GM12878 (cell line): ENCODE results near the gene MAN1B1. TPM values are rescaled to one million over a fixed set of nuclear protein-coding genes. Genes with fewer than 3 reads are reported as not detected.

ENCODE experiments used
- ATAC-seq: fragments of 200-7000 bp; cut with Tn5 transposase; 3 replicates; pipeline ENCODE4 v1.9.1; 2020; ENCODE audit warnings: mild to moderate bottlenecking, moderate library complexity
- BruUV-seq: library from RNA; stranded (reverse); fragments of 400-500 nt; replicated peaks from 2 replicates; lab custom pipeline; 2021; lab: Mats Ljungman, UMichigan
- CTCF ChIA-PET: fragments of 300-600 bp; sonication (Branson Sonifier 250); formaldehyde crosslinking; extraction: SDS; loops from one replicate; lab custom pipeline; 2021; ENCODE audit warnings: inconsistent platforms; lab: Yijun Ruan, JAX
- POLR2A ChIA-PET: fragments of 350-600 bp; formaldehyde crosslinking; extraction: SDS; loops from one replicate; lab custom pipeline; 2021; ENCODE audit warnings: inconsistent platforms; lab: Charles Lee
- RAD21 ChIA-PET: fragments of 300-600 bp; sonication (Branson Sonifier 250); formaldehyde crosslinking; loops from one replicate; lab custom pipeline; 2023; ENCODE audit warnings: antibody characterized with exemption; ENCODE audit not compliant: unreplicated experiment; lab: Charles Lee
- SMC1A ChIA-PET: fragments of 300-600 bp; sonication (Branson Sonifier 250); formaldehyde crosslinking; loops from one replicate; lab custom pipeline; 2023; ENCODE audit not compliant: unreplicated experiment, uncharacterized antibody; lab: Charles Lee
- DNase-seq: peaks from one replicate; pipeline ENCODE4 v3.0.0-alpha.2; 2011; ENCODE audit warnings: low read depth, low spot score
- FAIRE-seq: peaks from 3 replicates; lab custom pipeline; 2011; peaks lifted over from hg19 to GRCh38; lab: Jason Lieb, UNC
- H2AFZ ChIP-seq: 2 replicates; pipeline ENCODE4 v1.6.0; 2011; ENCODE audit warnings: low read depth, low read length, control low read depth; ENCODE audit not compliant: control insufficient read depth
- H3K27ac ChIP-seq: 2 replicates; pipeline ENCODE4 v1.5.1; 2011; ENCODE audit warnings: control low read depth; ENCODE audit not compliant: control insufficient read depth, insufficient read depth
- H3K27me3 ChIP-seq, 2 experiments: replicated peaks in 1 of 2; 2 replicates each; pipeline versions ENCODE4 v1.6.0 to v1.6.1; 2011; ENCODE audit warnings: low read length in 1 of 2; ENCODE audit not compliant: control insufficient read depth in 2 of 2, insufficient read depth in 2 of 2
- H3K36me3 ChIP-seq, 2 experiments: 2 replicates each; pipeline ENCODE4 v1.5.1; 2011; ENCODE audit warnings: low read length in 1 of 2; ENCODE audit not compliant: control insufficient read depth in 2 of 2, insufficient read depth in 2 of 2
- H3K4me1 ChIP-seq: 2 replicates; pipeline ENCODE4 v1.6.1; 2011; ENCODE audit warnings: mild to moderate bottlenecking, low read length, moderate library complexity, mixed read lengths; ENCODE audit not compliant: control insufficient read depth, insufficient read depth
- H3K4me2 ChIP-seq: 2 replicates; pipeline ENCODE4 v1.6.0; 2011; ENCODE audit warnings: control low read depth; ENCODE audit not compliant: control insufficient read depth, insufficient read depth
- H3K4me3 ChIP-seq: fragments of 200-600 bp; sonication (generic); 2 replicates; pipeline ENCODE4 v1.5.1; 2016
- H3K79me2 ChIP-seq: 2 replicates; pipeline ENCODE4 v1.6.0; 2011; ENCODE audit warnings: low read length; ENCODE audit not compliant: control insufficient read depth, insufficient read depth
- H3K9ac ChIP-seq: 2 replicates; pipeline ENCODE4 v1.8.0; 2011; ENCODE audit warnings: low read length, control low read depth, mixed read lengths; ENCODE audit not compliant: control insufficient read depth, insufficient read depth
- H3K9me3 ChIP-seq: replicated peaks from 3 replicates; pipeline ENCODE4 v1.5.1; 2011; ENCODE audit warnings: mild to moderate bottlenecking, low read length; ENCODE audit not compliant: control insufficient read depth, insufficient read depth
- H4K20me1 ChIP-seq: 2 replicates; pipeline ENCODE4 v1.6.0; 2011; ENCODE audit not compliant: control insufficient read depth, insufficient read depth
- EED ChIP-seq: sonication (generic); IDR thresholded peaks from 2 replicates; pipeline ENCODE4 v1.6.1; 2016; ENCODE audit warnings: antibody characterized with exemption, low read depth
- ELK1 ChIP-seq: IDR thresholded peaks from 2 replicates; pipeline ENCODE4 v1.6.1; 2012; ENCODE audit warnings: low read depth, low read length, improper control_type of control experiment
- EZH2 ChIP-seq: IDR thresholded peaks from 2 replicates; pipeline ENCODE4 v1.6.1; 2012; ENCODE audit warnings: low read depth, mild to moderate bottlenecking, control low read depth, inconsistent platforms, low read length, borderline replicate concordance; ENCODE audit not compliant: control insufficient read depth
- GABPA ChIP-seq: IDR thresholded peaks from 2 replicates; pipeline ENCODE4 v1.6.1; 2014; ENCODE audit warnings: antibody characterized with exemption, low read depth, mild to moderate bottlenecking, inconsistent platforms
- HSF1 ChIP-seq: fragments of 150-350 bp; IDR thresholded peaks from 2 replicates; pipeline ENCODE4 v1.6.1; 2014; ENCODE audit warnings: mild to moderate bottlenecking, low read depth, low read length
- LARP7 ChIP-seq: fragments of 450-650 bp; IDR thresholded peaks from 2 replicates; pipeline ENCODE4 v1.6.1; 2017; ENCODE audit warnings: mild to moderate bottlenecking
- REST ChIP-seq: IDR thresholded peaks from 2 replicates; pipeline ENCODE4 v1.6.1; 2012; ENCODE audit warnings: mild to moderate bottlenecking, low read depth, low read length
- STAT1 ChIP-seq: fragments of 450-650 bp; conservative IDR thresholded peaks from 2 replicates; pipeline ENCODE4 v1.6.1; 2014; ENCODE audit warnings: antibody characterized with exemption, mild to moderate bottlenecking
- WGBS: methylation state at CpG from one replicate; pipeline ENCODE4 v1.1.6; 2016; ENCODE audit warnings: low lambda C conversion rate; ENCODE audit not compliant: insufficient replicate concordance, insufficient coverage; ENCODE audit errors: missing lambda C conversion rate; 5-methylcytosine and 5-hydroxymethylcytosine counted together
- in situ Hi-C: fragments of 300-500 bp; cut with MboI; formaldehyde crosslinking; loops from 9 replicates; pipeline ENCODE4 v1.14.3; 2018; ENCODE audit warnings: mixed read lengths
- intact Hi-C: fragments of 100-400 bp; cut with micrococcal nuclease; formaldehyde crosslinking; loops from one replicate; pipeline ENCODE4 v1.14.2; 2022; ENCODE audit not compliant: unreplicated experiment
- polyA plus RNA-seq, 11 experiments: library from polyadenylated mRNA; depleted of rRNA in 4 of 11; unstranded in 6 of 11; stranded (reverse) in 5 of 11; fragments of >200 nt; fragmentation: Nextera tagmentation in 4 of 11; fragmentation: Illumina TruSeq in 1 of 11; extraction: Ambion mirVana in 4 of 11; extraction: Trizol in 1 of 11; gene quantifications; 1 replicate in 1 of 11; 2 replicates in 10 of 11; pipeline versions ENCODE4 v1.2.1 to v1.2.3, GENCODE V29; 2011 to 2016; ENCODE audit warnings: inconsistent platforms in 2 of 11, missing spikeins in 2 of 11, low read depth in 1 of 11
- total RNA-seq, 4 experiments: library from RNA; depleted of rRNA in 3 of 4; stranded (reverse); fragments of >200 nt in 3 of 4; fragmentation: Illumina TruSeq in 1 of 4; extraction: Trizol in 1 of 4; gene quantifications; 2 replicates each; pipeline versions ENCODE4 v1.2.1 to v1.2.3, GENCODE V29; 2013 to 2021
- TF ChIP-seq, protein P1 (sequence below): fragments of 450-650 bp; formaldehyde crosslinking; IDR thresholded peaks from 2 replicates; pipeline ENCODE4 v1.4.0; 2022; ENCODE audit warnings: mild to moderate bottlenecking, moderate library complexity
- TF ChIP-seq, protein P2 (sequence below): IDR thresholded peaks from 2 replicates; pipeline ENCODE4 v1.6.1; 2011; ENCODE audit warnings: borderline replicate concordance, low read depth, mild to moderate bottlenecking, moderate library complexity, mixed read lengths, low read length; ENCODE audit not compliant: insufficient read depth; ENCODE audit errors: extremely low read length

The MAN1B1 gene
- total and polyA plus RNA-seq, 10 of the 15 experiments (the other 5 are each of a cell fraction or from before 2014, with no cell fraction given) = 0.71 to 34.1 (median 22.7) TPM

DNA sequence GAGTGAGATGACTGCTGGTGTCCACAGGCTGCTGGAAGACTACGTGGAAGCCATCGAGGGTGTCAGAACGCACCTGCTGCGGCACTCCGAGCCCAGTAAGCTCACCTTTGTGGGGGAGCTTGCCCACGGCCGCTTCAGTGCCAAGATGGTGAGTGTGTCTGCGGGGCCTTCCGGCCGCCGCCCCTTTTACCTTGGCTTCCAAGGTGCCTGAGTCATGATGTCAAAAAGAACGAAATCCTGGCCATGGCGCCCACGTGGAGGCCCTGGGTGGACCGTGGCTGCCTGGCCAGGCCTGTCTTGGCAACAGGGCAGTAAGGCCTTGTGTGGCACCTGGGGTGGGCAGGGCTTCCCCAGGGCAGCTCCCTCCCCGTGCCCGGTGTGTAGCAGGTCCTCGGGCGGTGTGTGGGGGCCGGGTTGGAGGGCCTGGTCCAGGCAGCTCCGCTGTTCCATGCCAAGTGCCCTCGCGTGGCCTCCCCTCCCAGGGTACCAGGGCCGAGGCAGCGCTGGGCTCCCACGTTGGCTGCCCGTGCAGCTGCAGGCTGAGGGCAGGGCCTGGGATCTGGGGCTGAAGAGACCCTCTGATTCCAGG is 20.0 kb downstream of the MAN1B1 start:
- FAIRE-seq (no peak), ATAC-seq (no peak), DNase-seq (no peak)
- ChIA-PET CTCF (no interaction called here), RAD21 (interaction anchor here (1.1 kb wide), 1 partner anchor 20 kb away, joined by 3 read pairs; the partner anchor contains the start of gene MAN1B1), POLR2A (no interaction called here), SMC1A (no interaction called here)
- H2AFZ ChIP-seq = no peak overlapping the region
- H3K9me3 ChIP-seq = peaks cover 15% of the 10 kb centered on the region; the same call in 2 of the 3 replicates
- in situ Hi-C loops (no loop called here), intact Hi-C loops (no loop called here)
- BruUV-seq = no TSS peak
- no peak overlapping the region for H3K4me2 ChIP-seq
- 97% methylated on average over 24 of the region's 27 CpGs for WGBS
- H3K27me3 ChIP-seq = no peaks in the 10 kb centered on the region
- no peaks in the 10 kb centered on the region for H3K4me1 ChIP-seq
- no peaks in the 10 kb centered on the region; the same call in 1 of the 2 replicates for H3K79me2 ChIP-seq
- no peak overlapping the region for H3K4me3 ChIP-seq
- H4K20me1 ChIP-seq = no peaks in the 10 kb centered on the region; the same call in 1 of the 2 replicates
- H3K27ac ChIP-seq = no peak overlapping the region
- no peak overlapping the region for H3K9ac ChIP-seq
- peaks cover 21 to 65% of the 10 kb centered on the region in 2 experiments; a peak in 3 of 4 replicates for H3K36me3 ChIP-seq
- no peak for TF ChIP-seq GABPA
- no peak for TF ChIP-seq STAT1
- no peak for TF ChIP-seq ELK1
- TF ChIP-seq LARP7 = no peak
- TF ChIP-seq, protein P1, sequence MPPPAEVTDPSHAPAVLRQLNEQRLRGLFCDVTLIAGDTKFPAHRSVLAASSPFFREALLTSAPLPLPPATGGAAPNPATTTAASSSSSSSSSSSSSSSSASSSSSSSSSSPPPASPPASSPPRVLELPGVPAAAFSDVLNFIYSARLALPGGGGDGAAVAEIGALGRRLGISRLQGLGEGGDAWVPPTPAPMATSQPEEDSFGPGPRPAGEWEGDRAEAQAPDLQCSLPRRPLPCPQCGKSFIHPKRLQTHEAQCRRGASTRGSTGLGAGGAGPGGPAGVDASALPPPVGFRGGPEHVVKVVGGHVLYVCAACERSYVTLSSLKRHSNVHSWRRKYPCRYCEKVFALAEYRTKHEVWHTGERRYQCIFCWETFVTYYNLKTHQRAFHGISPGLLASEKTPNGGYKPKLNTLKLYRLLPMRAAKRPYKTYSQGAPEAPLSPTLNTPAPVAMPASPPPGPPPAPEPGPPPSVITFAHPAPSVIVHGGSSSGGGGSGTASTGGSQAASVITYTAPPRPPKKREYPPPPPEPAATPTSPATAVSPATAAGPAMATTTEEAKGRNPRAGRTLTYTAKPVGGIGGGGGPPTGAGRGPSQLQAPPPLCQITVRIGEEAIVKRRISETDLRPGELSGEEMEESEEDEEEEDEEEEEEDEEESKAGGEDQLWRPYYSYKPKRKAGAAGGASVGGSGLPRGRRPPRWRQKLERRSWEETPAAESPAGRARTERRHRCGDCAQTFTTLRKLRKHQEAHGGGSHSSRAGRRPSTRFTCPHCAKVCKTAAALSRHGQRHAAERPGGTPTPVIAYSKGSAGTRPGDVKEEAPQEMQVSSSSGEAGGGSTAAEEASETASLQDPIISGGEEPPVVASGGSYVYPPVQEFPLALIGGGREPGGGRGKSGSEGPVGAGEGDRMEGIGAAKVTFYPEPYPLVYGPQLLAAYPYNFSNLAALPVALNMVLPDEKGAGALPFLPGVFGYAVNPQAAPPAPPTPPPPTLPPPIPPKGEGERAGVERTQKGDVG = no peak
- no peak for TF ChIP-seq EZH2
- TF ChIP-seq HSF1 = no peak
- no peak for TF ChIP-seq REST
- TF ChIP-seq, protein P2, sequence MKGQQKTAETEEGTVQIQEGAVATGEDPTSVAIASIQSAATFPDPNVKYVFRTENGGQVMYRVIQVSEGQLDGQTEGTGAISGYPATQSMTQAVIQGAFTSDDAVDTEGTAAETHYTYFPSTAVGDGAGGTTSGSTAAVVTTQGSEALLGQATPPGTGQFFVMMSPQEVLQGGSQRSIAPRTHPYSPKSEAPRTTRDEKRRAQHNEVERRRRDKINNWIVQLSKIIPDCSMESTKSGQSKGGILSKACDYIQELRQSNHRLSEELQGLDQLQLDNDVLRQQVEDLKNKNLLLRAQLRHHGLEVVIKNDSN = no peak
- TF ChIP-seq EED = no peak
